Measurements from ENCODE around the gene IL1RAP.
A peak's percentile ranks its signal among the peaks of the same experiment; 100 is the strongest.

The IL1RAP gene

GRCh38 chr3:190541008-190541407, 27.1 kb downstream of the IL1RAP start:
- DNase-seq (ENCODE audit: low read depth, low spot score): no peak

- DNase-seq (ENCODE audit: low read depth, low spot score): no peak
Measured at GRCh38 chr3:190541560-190541959, 27.7 kb downstream of the IL1RAP start.

GRCh38 chr3:190542846-190543245, 29.0 kb downstream of the IL1RAP start:
- DNase-seq (ENCODE audit: low read depth, low spot score): no peak

GRCh38 chr3:190543671-190544070, 29.8 kb downstream of the IL1RAP start:
- no peak for DNase-seq (ENCODE audit: low read depth, low spot score)

- no peak for DNase-seq (ENCODE audit: low read depth, low spot score)
Measured at GRCh38 chr3:190545191-190545590, 31.3 kb downstream of the IL1RAP start.

- DNase-seq (ENCODE audit: low read depth, low spot score): no peak
Measured at GRCh38 chr3:190546881-190547510, 33.1 kb downstream of the IL1RAP start.

- no peak for DNase-seq (ENCODE audit: low read depth, low spot score)
Measured at GRCh38 chr3:190548031-190548656, 34.3 kb downstream of the IL1RAP start.

- no peak for DNase-seq (ENCODE audit: low read depth, low spot score)
Measured at GRCh38 chr3:190552021-190552420, 38.1 kb downstream of the IL1RAP start.

GRCh38 chr3:190552969-190553759, 39.3 kb downstream of the IL1RAP start:
- no peak for DNase-seq (ENCODE audit: low read depth, low spot score)

GRCh38 chr3:190554197-190554596, 40.3 kb downstream of the IL1RAP start:
- no peak for DNase-seq (ENCODE audit: low read depth, low spot score)

- no peak for DNase-seq (ENCODE audit: low read depth, low spot score)
Measured at GRCh38 chr3:190556351-190556750, 42.5 kb downstream of the IL1RAP start.

GRCh38 chr3:190557296-190557695, 43.4 kb downstream of the IL1RAP start:
- no peak for DNase-seq (ENCODE audit: low read depth, low spot score)

GRCh38 chr3:190558316-190558715, 44.4 kb downstream of the IL1RAP start:
- no peak for DNase-seq (ENCODE audit: low read depth, low spot score)

- DNase-seq (ENCODE audit: low read depth, low spot score): no peak
Measured at GRCh38 chr3:190558796-190559195, 44.9 kb downstream of the IL1RAP start.

GRCh38 chr3:190560013-190560895, 46.4 kb downstream of the IL1RAP start:
- DNase-seq (ENCODE audit: low read depth, low spot score): no peak

- no peak for DNase-seq (ENCODE audit: low read depth, low spot score)
Measured at GRCh38 chr3:190562866-190563510, 49.1 kb downstream of the IL1RAP start.

GRCh38 chr3:190564175-190564574, 50.3 kb downstream of the IL1RAP start:
- DNase-seq (ENCODE audit: low read depth, low spot score): no peak

- peak; percentile 90 for DNase-seq (ENCODE audit: low read depth, low spot score)
Measured at GRCh38 chr3:190566043-190566933, 52.4 kb downstream of the IL1RAP start.

- DNase-seq (ENCODE audit: low read depth, low spot score): no peak
Measured at GRCh38 chr3:190568036-190568435, 54.2 kb downstream of the IL1RAP start.

GRCh38 chr3:190574473-190574872, 60.6 kb downstream of the IL1RAP start:
- DNase-seq (ENCODE audit: low read depth, low spot score): no peak

Measured in smooth muscle cell of the brain vasculature (primary cell).